ENCODE measurements around the gene LEFTY2. TPM values are rescaled to one million over a fixed set of nuclear protein-coding genes. Genes with fewer than 3 reads are reported as not detected.

The LEFTY2 gene
- total RNA-seq, 1 donor = under 0.01 TPM

- no peak for DNase-seq (ENCODE audit: low read depth)
- TF ChIP-seq CTCF (IDR thresholded peaks at IDR 0.05; ENCODE audit: insufficient read depth, low read depth, low read length) = no peak
- H3K4me3 ChIP-seq (ENCODE audit: low read depth, low read length) = no peak overlapping the region
Observed at GRCh38 chr1:225903623-225904022, 37.4 kb downstream of the LEFTY2 start.

DNA sequence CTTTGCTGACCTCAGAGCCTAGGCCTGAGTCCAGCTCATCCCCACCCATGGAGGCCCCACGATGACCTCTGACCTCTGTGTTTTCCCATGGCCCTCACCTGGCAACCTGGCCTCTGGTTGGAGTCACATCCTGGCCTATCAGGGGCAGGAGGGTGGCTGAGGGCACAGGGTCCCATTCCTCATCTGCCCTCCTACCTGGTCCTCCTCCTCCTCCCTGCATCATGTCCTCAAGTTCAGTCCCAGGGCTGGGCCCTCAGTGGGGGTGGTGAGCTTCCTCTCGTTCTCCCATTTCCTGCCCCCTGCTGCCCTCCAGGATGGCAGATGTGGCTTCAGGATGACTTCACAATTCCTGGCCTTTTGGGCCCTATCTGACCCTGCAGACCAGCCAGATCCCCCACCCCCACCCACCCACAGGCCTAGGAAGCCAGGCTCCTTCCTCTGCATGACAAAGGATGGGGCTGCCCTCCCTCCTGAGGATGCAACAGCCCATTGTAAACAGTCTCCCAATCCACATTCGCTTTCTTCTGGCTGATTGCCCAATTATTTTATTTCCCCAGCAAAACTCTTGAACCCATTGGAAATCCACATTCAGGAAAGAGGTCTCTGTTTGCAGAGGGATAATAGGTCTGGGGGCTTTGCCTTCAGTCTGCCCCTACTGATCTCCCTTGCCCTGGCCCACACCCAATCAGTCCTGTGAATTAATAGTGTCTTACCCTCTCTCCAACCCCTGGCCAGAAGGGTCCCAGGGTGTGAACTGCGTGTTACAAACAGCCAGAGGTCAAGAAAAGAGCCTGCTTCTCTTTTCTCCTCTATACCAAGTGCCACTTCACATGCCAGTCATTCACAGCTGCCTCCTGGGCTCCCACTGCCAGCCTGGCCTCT is 41.7 kb downstream of the LEFTY2 start:
- DNase-seq (ENCODE audit: low read depth) = no peak
- H3K4me3 ChIP-seq (ENCODE audit: low read depth, low read length) = no peak overlapping the region
- no peak for TF ChIP-seq CTCF (IDR thresholded peaks at IDR 0.05; ENCODE audit: insufficient read depth, low read depth, low read length)

DNA sequence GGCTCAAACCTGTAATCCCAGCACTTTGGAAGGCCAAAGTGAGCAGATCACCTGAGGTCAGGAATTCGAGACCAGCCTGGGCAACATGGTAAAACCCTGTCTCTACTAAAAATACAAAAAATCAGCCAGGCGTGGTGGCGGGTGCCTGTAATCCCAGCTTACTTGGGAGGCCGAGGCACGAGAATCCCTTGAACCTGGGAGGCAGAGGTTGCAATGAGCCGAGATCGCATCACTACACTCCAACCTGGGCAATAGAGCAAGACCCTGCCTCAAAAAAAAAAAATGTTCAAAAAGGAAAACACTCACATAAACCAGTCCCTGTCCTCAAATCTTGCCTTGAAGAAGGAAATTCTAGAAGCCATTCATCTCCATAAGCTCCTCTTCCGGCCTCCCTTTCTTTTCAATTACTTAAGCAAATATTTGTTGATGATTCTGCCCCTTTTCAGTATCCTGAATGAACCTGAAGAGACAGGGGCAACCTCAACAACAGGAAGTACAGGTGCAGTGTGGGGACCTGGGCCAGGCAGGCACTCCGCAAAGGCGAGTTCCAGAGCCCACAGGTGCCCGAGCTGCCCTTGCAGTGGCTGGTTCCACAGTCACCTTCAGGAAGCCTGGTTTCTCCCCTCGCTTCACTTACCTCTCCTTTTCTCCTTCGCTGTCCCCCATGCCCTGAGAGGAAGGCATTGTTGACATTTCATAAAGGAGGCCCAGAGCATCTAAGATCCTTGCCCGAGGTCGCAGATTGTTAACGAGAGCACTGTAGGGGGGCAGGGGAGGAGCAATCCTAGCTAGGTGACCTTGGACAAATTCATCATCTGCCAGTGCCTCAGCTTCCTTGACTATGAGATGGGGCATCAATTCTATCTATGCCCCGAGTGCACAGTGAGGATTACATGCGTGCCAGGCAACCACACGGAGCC is 43.2 kb downstream of the LEFTY2 start:
- DNase-seq (ENCODE audit: low read depth) = no peak
- no peak for TF ChIP-seq CTCF (IDR thresholded peaks at IDR 0.05; ENCODE audit: insufficient read depth, low read depth, low read length)
- H3K4me3 ChIP-seq (ENCODE audit: low read depth, low read length) = no peak overlapping the region

- no peak for TF ChIP-seq CTCF (IDR thresholded peaks at IDR 0.05; ENCODE audit: insufficient read depth, low read depth, low read length)
- no peak overlapping the region for H3K4me3 ChIP-seq (ENCODE audit: low read depth, low read length)
- DNase-seq (ENCODE audit: low read depth) = no peak
Observed at GRCh38 chr1:225896937-225897549, 44.0 kb downstream of the LEFTY2 start.

DNA sequence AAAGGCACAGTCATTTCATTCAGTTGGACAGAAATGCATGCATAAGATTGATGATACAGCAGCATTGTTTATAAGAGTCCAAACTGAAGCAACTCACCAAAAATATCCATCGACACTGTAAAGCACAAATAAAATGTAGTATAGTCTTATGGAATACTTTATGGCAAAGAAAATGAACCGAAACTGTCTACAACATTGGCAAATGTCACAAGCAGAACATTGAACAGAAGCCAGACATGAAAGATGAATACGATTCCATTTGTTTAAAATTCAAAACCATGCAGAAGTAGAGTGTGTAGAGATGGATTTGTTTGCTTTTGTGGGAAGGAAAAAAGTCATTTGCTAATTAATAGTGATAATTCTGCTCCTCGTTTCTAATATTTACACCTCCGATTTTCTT is 44.5 kb downstream of the LEFTY2 start:
- no peak for TF ChIP-seq CTCF (IDR thresholded peaks at IDR 0.05; ENCODE audit: insufficient read depth, low read depth, low read length)
- DNase-seq (ENCODE audit: low read depth) = no peak
- no peak overlapping the region for H3K4me3 ChIP-seq (ENCODE audit: low read depth, low read length)

- no peak overlapping the region for H3K4me3 ChIP-seq (ENCODE audit: low read depth, low read length)
- DNase-seq (ENCODE audit: low read depth) = no peak
- TF ChIP-seq CTCF (IDR thresholded peaks at IDR 0.05; ENCODE audit: insufficient read depth, low read depth, low read length) = no peak
Observed at GRCh38 chr1:225892307-225892706, 48.7 kb downstream of the LEFTY2 start.

All from fibroblast of villous mesenchyme (primary cell).